WTC11 (cell line): ENCODE measurements around the gene CBFA2T3.

ENCODE experiments used
- CTCF ChIP-seq: fragments of 200-600 bp; IDR thresholded peaks from 2 replicates; pipeline ENCODE4 v1.8.0; 2022; ENCODE audit warnings: antibody characterized with exemption
- ZMAT4 ChIP-seq: fragments of 250-450 bp; sonication (Bioruptor Pico); IDR thresholded peaks from 2 replicates; pipeline ENCODE4 v1.9.0; 2021; ENCODE audit warnings: mild to moderate bottlenecking

GRCh38 chr16:88923450-88923849, 53.6 kb downstream of the CBFA2T3 start:
- no peak for TF ChIP-seq CTCF
- no peak for TF ChIP-seq ZMAT4 (CRISPR knock-in tag)
